A204.1 (cell line): Measurements from ENCODE around the gene USP1.
A peak's percentile ranks its signal among the peaks of the same experiment; 100 is the strongest.

Experiments
- FAIRE-seq: peaks from 2 replicates; lab custom pipeline; 2012; peaks lifted over from hg19 to GRCh38; lab: Jason Lieb, UNC

USP1 gene

DNA sequence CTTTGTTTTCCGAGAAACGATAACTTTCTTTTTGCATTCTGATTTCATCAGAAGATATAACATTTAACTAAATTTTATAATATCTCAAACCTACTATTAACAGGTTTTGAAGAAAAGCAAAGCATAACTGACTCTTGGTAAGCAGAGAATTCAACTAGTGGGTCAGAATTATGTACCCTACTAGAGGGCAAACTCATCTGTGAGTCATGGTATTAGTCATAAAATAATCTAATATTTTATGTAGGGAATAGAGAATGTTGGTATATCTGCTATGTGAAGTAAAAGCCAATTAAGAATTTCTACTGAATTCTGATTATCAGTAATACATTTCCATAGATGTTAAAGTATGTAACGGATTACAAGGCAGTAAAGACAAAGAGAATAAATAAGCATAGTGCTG lies 56.8 kb downstream of the USP1 start:
- no peak for FAIRE-seq

DNA sequence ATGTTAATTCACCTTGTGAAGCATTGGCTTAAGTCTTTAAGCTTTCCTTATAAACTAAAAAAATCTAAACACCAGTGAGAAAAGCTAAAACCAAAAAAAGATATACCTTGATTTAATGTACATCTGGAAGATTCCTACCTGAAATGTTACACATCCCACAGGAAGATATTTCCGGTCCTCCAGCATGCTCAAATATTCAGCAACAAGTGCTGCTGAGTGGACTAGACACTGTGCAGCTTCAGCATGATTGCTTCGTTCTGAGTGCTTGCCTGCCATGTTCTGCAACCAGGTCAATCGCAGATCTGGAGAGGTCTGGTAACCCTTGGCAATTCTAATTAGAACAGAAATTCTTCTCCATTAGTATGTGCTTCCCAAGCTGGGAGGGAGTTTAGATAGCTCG lies 57.3 kb downstream of the USP1 start:
- FAIRE-seq = no peak

DNA sequence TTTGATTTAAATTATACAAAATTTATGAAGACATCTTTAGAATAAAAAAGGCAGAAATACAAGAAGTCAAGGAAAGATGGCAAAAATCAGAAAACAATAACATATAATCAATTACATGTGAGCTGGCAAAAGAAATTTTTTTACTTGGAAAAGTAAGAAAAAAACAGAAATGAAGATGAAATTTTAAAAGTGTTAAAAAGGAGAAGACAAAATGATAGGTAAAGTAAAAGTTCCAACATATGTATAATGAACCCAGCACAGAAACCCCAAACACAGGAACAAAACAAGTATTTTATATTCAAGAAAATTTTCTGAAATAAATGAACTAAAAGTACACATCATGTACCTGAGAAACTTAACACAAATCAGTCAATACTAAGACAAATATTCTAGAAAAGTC lies 63.4 kb downstream of the USP1 start:
- FAIRE-seq = peak; percentile 72
